ENCODE data around the gene ZNF536. TPM values are rescaled to one million over a fixed set of nuclear protein-coding genes. Genes with fewer than 3 reads are reported as not detected.

The ZNF536 gene
- total and polyA plus RNA-seq, 9 of the 15 experiments (the other 6 are each of a cell fraction or from before 2014, with no cell fraction given), result not detected

- no peak for TF ChIP-seq E4F1 (CRISPR knock-in tag; IDR thresholded peaks at IDR 0.05; ENCODE audit: borderline replicate concordance)
These were observed at the start of gene ZNF536 (continued) for GRCh38 chr19:30371960-30372824.

GRCh38 chr19:30322641-30323320, 49.4 kb upstream of the ZNF536 start:
- no peaks in the 10 kb centered on the region for H3K4me1 ChIP-seq (replicated peaks in 1 of 2; ENCODE audit: control insufficient read depth in 2 of 2, insufficient read depth in 2 of 2, low read length in 2 of 2)
- POLR2A ChIA-PET, result no interaction called here
- no peaks in the 10 kb centered on the region for H4K20me1 ChIP-seq (replicated peaks; ENCODE audit: control insufficient read depth, insufficient read depth, low read length)
- intact Hi-C loops (cut with micrococcal nuclease) (no loop called here), in situ Hi-C loops (cut with MboI) (no loop called here)
- no peak overlapping the region for H3K4me3 ChIP-seq
- no peaks in the 10 kb centered on the region for H3K9me1 ChIP-seq (ENCODE audit: control insufficient read depth, insufficient read depth, low read length)
- H3K79me2 ChIP-seq (ENCODE audit: control insufficient read depth, insufficient read depth, low read length), result no peaks in the 10 kb centered on the region
- peaks cover 0 to 35% of the 10 kb centered on the region in 2 experiments; a peak in 2 of 5 replicates for H3K27me3 ChIP-seq (ENCODE audit: control insufficient read depth in 2 of 2, insufficient read depth in 2 of 2, low read length in 2 of 2)
- no peak overlapping the region for H2AFZ ChIP-seq (ENCODE audit: low read depth, low read length)
- DNase-seq (ENCODE audit: extremely low read depth in 1 of 4, low spot score in 3 of 4), result no peak
- no TSS peak for BruUV-seq (replicated peaks)
- no peaks in the 10 kb centered on the region for H3K9me3 ChIP-seq (replicated peaks; ENCODE audit: control insufficient read depth, insufficient read depth, low read depth, low read length)
- ATAC-seq, result no peak
- no peaks in the 10 kb centered on the region for H3K36me3 ChIP-seq (ENCODE audit: control insufficient read depth, insufficient read depth, low read length)
- CTCF ChIA-PET (ENCODE audit: low intra/inter-chr PET ratio), result no interaction called here
- no peak overlapping the region for H3K4me2 ChIP-seq (ENCODE audit: insufficient read depth, low read length)
- H3K9ac ChIP-seq (ENCODE audit: insufficient read depth in 1 of 2, low read depth in 2 of 2, low read length in 2 of 2), result no peak overlapping the region
- no peak for FAIRE-seq
- WGBS (ENCODE audit: insufficient coverage, low coverage, missing lambda C conversion rate), result 0% methylated on average over 6 of the region's 6 CpGs
- no peak overlapping the region for H3K27ac ChIP-seq (ENCODE audit: extremely low read depth, low read depth, low read length)
- no peak for TF ChIP-seq IRF9 (tag; IDR thresholded peaks at IDR 0.05)
- TF ChIP-seq ZNF583 (CRISPR knock-in tag; IDR thresholded peaks at IDR 0.05), result no peak
- no peak for TF ChIP-seq HSF4 (CRISPR knock-in tag; IDR thresholded peaks at IDR 0.05; ENCODE audit: borderline replicate concordance)
- TF ChIP-seq CBX3 (IDR thresholded peaks at IDR 0.05; ENCODE audit: borderline replicate concordance in 1 of 2, low read length in 2 of 2), result no peak
- no peak for TF ChIP-seq NR4A1 (CRISPR knock-in tag; IDR thresholded peaks at IDR 0.05)
- no peak for TF ChIP-seq NR4A1 (tag; IDR thresholded peaks at IDR 0.05)
- no peak for TF ChIP-seq THRB (CRISPR knock-in tag; conservative IDR thresholded peaks at IDR 0.05)
- TF ChIP-seq ATF6 (CRISPR knock-in tag; IDR thresholded peaks at IDR 0.05), result no peak
